ENCODE measurements around the gene PSG5.
"Not testable (repeated sequence)": the region's sequence is repeated elsewhere in the genome, so short reads cannot be mapped to it uniquely, and the experiment has no call there.

The PSG5 gene

GRCh38 chr19:43201891-43202290 lies 15.6 kb upstream of the PSG5 start:
- not testable (repeated sequence) for H3K9me3 Mint-ChIP-seq; H3K27ac Mint-ChIP-seq; DNase-seq (ENCODE audit: low spot score); H3K36me3 Mint-ChIP-seq (ENCODE audit: low read depth); H3K27me3 Mint-ChIP-seq (ENCODE audit: low read depth); H3K4me3 Mint-ChIP-seq; H3K4me1 Mint-ChIP-seq (ENCODE audit: low read depth)

GRCh38 chr19:43201337-43201801 lies 15.0 kb upstream of the PSG5 start:
- not testable (repeated sequence) for H3K27me3 Mint-ChIP-seq (ENCODE audit: low read depth); H3K27ac Mint-ChIP-seq; H3K36me3 Mint-ChIP-seq (ENCODE audit: low read depth); DNase-seq (ENCODE audit: low spot score); H3K4me1 Mint-ChIP-seq (ENCODE audit: low read depth); H3K4me3 Mint-ChIP-seq; H3K9me3 Mint-ChIP-seq

GRCh38 chr19:43198686-43199419 lies 12.5 kb upstream of the PSG5 start:
- not testable (repeated sequence) for H3K4me1 Mint-ChIP-seq (ENCODE audit: low read depth); H3K4me3 Mint-ChIP-seq; DNase-seq (ENCODE audit: low spot score); H3K9me3 Mint-ChIP-seq; H3K27ac Mint-ChIP-seq; H3K36me3 Mint-ChIP-seq (ENCODE audit: low read depth); H3K27me3 Mint-ChIP-seq (ENCODE audit: low read depth)

- H3K4me3 Mint-ChIP-seq; H3K27me3 Mint-ChIP-seq (ENCODE audit: low read depth); H3K36me3 Mint-ChIP-seq (ENCODE audit: low read depth); DNase-seq (ENCODE audit: low spot score); H3K9me3 Mint-ChIP-seq; H3K4me1 Mint-ChIP-seq (ENCODE audit: low read depth); H3K27ac Mint-ChIP-seq: not testable (repeated sequence)
Observed at GRCh38 chr19:43197666-43198397, 11.5 kb upstream of the PSG5 start.

- H3K4me3 Mint-ChIP-seq; H3K4me1 Mint-ChIP-seq (ENCODE audit: low read depth); H3K27me3 Mint-ChIP-seq (ENCODE audit: low read depth); H3K9me3 Mint-ChIP-seq; H3K27ac Mint-ChIP-seq; DNase-seq (ENCODE audit: low spot score); H3K36me3 Mint-ChIP-seq (ENCODE audit: low read depth): not testable (repeated sequence)
Observed at GRCh38 chr19:43194397-43194796, 8.1 kb upstream of the PSG5 start.

GRCh38 chr19:43192381-43193155 lies 6.2 kb upstream of the PSG5 start:
- DNase-seq (ENCODE audit: low spot score); H3K4me3 Mint-ChIP-seq; H3K27ac Mint-ChIP-seq; H3K27me3 Mint-ChIP-seq (ENCODE audit: low read depth); H3K4me1 Mint-ChIP-seq (ENCODE audit: low read depth); H3K36me3 Mint-ChIP-seq (ENCODE audit: low read depth); H3K9me3 Mint-ChIP-seq: not testable (repeated sequence)

GRCh38 chr19:43188092-43188491 lies 1.8 kb upstream of the PSG5 start:
- DNase-seq (ENCODE audit: low spot score); H3K27ac Mint-ChIP-seq; H3K9me3 Mint-ChIP-seq: not testable (repeated sequence)

GRCh38 chr19:43181869-43182771 lies 4.2 kb downstream of the PSG5 start:
- DNase-seq (ENCODE audit: low spot score); H3K36me3 Mint-ChIP-seq (ENCODE audit: low read depth); H3K4me1 Mint-ChIP-seq (ENCODE audit: low read depth); H3K4me3 Mint-ChIP-seq; H3K27ac Mint-ChIP-seq; H3K27me3 Mint-ChIP-seq (ENCODE audit: low read depth); H3K9me3 Mint-ChIP-seq: not testable (repeated sequence)

More at GRCh38 chr19:43188092-43188491, 1.8 kb upstream of the PSG5 start:
- not testable (repeated sequence) for H3K36me3 Mint-ChIP-seq (ENCODE audit: low read depth); H3K4me1 Mint-ChIP-seq (ENCODE audit: low read depth); H3K27me3 Mint-ChIP-seq (ENCODE audit: low read depth); H3K4me3 Mint-ChIP-seq

- H3K4me3 Mint-ChIP-seq; H3K27ac Mint-ChIP-seq; H3K36me3 Mint-ChIP-seq (ENCODE audit: low read depth); H3K9me3 Mint-ChIP-seq; H3K27me3 Mint-ChIP-seq (ENCODE audit: low read depth); H3K4me1 Mint-ChIP-seq (ENCODE audit: low read depth); DNase-seq (ENCODE audit: low spot score): not testable (repeated sequence)
Observed at GRCh38 chr19:43179569-43180147, 6.7 kb downstream of the PSG5 start.

- not testable (repeated sequence) for H3K4me3 Mint-ChIP-seq; H3K9me3 Mint-ChIP-seq; H3K4me1 Mint-ChIP-seq (ENCODE audit: low read depth); H3K27ac Mint-ChIP-seq; DNase-seq (ENCODE audit: low spot score); H3K27me3 Mint-ChIP-seq (ENCODE audit: low read depth); H3K36me3 Mint-ChIP-seq (ENCODE audit: low read depth)
Observed at GRCh38 chr19:43178577-43178976, 7.8 kb downstream of the PSG5 start.

- H3K9me3 Mint-ChIP-seq; H3K36me3 Mint-ChIP-seq (ENCODE audit: low read depth); H3K27me3 Mint-ChIP-seq (ENCODE audit: low read depth); H3K4me3 Mint-ChIP-seq; H3K27ac Mint-ChIP-seq; H3K4me1 Mint-ChIP-seq (ENCODE audit: low read depth); DNase-seq (ENCODE audit: low spot score): not testable (repeated sequence)
Observed at GRCh38 chr19:43165906-43166305, 20.4 kb downstream of the PSG5 start.

- H3K4me1 Mint-ChIP-seq (ENCODE audit: low read depth); DNase-seq (ENCODE audit: low spot score); H3K27me3 Mint-ChIP-seq (ENCODE audit: low read depth); H3K27ac Mint-ChIP-seq; H3K4me3 Mint-ChIP-seq; H3K9me3 Mint-ChIP-seq; H3K36me3 Mint-ChIP-seq (ENCODE audit: low read depth): not testable (repeated sequence)
Observed at GRCh38 chr19:43163135-43163534, 23.2 kb downstream of the PSG5 start.

- not testable (repeated sequence) for H3K4me1 Mint-ChIP-seq (ENCODE audit: low read depth); H3K27me3 Mint-ChIP-seq (ENCODE audit: low read depth); H3K27ac Mint-ChIP-seq; H3K36me3 Mint-ChIP-seq (ENCODE audit: low read depth); H3K4me3 Mint-ChIP-seq; H3K9me3 Mint-ChIP-seq; DNase-seq (ENCODE audit: low spot score)
Observed at GRCh38 chr19:43162261-43162660, 24.1 kb downstream of the PSG5 start.
